Dendritic cell treated with granulocyte-macrophage colony-stimulating factor and Interleukin-4, amounts not matched to agents 40 ng/mL and 50 ng/mL, for 4 days (primary cell): ENCODE measurements around the gene EEF2KMT.
"Not testable (repeated sequence)": the region's sequence is repeated elsewhere in the genome, so short reads cannot be mapped to it uniquely, and the experiment has no call there.

Experiments
- H3K27ac Mint-ChIP-seq: one replicate; pipeline ENCODE4 v1.8.0; 2022; ENCODE audit warnings: mild to moderate bottlenecking, mixed read lengths
- H3K27me3 Mint-ChIP-seq: one replicate; pipeline ENCODE4 v1.8.0; 2022; ENCODE audit warnings: mild to moderate bottlenecking, mixed read lengths
- H3K36me3 Mint-ChIP-seq: one replicate; pipeline ENCODE4 v1.8.0; 2022; ENCODE audit warnings: low read depth, mixed read lengths
- H3K4me1 Mint-ChIP-seq: one replicate; pipeline ENCODE4 v1.8.0; 2022; ENCODE audit warnings: low read depth, mixed read lengths
- H3K4me3 Mint-ChIP-seq: one replicate; pipeline ENCODE4 v1.8.0; 2022; ENCODE audit warnings: mild to moderate bottlenecking, moderate library complexity, mixed read lengths
- H3K9me3 Mint-ChIP-seq: one replicate; pipeline ENCODE4 v1.8.0; 2022; ENCODE audit warnings: mixed read lengths
- intact Hi-C: fragments of 100-400 bp; cut with micrococcal nuclease; formaldehyde crosslinking; loops from one replicate; pipeline ENCODE4 v1.15.0; 2022

The EEF2KMT gene

DNA sequence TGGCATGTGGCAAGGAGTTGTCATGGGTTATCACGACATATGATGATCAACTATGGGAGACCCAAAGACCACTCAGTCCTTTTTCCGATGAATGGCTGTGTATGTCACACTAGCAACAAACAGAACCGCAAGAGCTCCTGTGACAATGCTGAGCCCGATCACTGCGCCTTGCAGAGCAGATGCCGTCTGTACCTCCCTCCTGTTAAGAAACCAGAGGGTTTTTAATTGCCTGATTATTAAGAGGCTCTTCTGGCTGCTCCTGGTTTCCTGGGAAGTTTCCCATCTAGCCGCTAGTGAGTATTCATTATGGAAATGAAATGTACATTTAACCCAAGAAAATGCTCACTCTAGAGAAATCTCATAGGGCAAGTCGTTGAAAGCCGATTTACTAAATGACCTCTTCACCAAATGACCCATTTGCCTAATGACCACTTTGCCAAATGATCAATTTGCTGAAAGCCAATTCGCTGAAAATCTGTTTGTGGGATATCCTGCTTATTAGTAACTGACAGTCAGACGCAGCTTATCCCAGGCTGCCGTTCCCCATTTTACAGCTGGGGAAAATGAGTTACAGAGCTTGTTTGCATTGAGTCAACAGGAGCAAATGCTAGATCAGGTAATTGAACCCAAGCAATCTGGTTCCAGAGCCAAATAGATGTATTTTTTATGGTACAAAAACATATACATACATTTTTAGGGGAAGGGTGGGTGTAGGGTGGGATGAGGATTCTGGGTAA lies 5.9 kb upstream of the EEF2KMT start:
- H3K4me3 Mint-ChIP-seq, H3K9me3 Mint-ChIP-seq, H3K4me1 Mint-ChIP-seq, intact Hi-C loops, H3K27ac Mint-ChIP-seq, H3K36me3 Mint-ChIP-seq: not testable (repeated sequence)
- peaks cover 51% of the 10 kb centered on the region for H3K27me3 Mint-ChIP-seq

GRCh38 chr16:5099174-5099573 lies 1.6 kb upstream of the EEF2KMT start:
- not testable (repeated sequence) for H3K4me3 Mint-ChIP-seq, H3K36me3 Mint-ChIP-seq, H3K27ac Mint-ChIP-seq, H3K9me3 Mint-ChIP-seq
- Mint-ChIP-seq H3K4me1 (peaks cover 14% of the 10 kb centered on the region), H3K27me3 (peaks cover 40% of the 10 kb centered on the region)
- intact Hi-C loops, result loop anchor here (5.0 kb wide), 1 partner anchor 142 kb away; the partner anchor contains the start of gene SEC14L5

DNA sequence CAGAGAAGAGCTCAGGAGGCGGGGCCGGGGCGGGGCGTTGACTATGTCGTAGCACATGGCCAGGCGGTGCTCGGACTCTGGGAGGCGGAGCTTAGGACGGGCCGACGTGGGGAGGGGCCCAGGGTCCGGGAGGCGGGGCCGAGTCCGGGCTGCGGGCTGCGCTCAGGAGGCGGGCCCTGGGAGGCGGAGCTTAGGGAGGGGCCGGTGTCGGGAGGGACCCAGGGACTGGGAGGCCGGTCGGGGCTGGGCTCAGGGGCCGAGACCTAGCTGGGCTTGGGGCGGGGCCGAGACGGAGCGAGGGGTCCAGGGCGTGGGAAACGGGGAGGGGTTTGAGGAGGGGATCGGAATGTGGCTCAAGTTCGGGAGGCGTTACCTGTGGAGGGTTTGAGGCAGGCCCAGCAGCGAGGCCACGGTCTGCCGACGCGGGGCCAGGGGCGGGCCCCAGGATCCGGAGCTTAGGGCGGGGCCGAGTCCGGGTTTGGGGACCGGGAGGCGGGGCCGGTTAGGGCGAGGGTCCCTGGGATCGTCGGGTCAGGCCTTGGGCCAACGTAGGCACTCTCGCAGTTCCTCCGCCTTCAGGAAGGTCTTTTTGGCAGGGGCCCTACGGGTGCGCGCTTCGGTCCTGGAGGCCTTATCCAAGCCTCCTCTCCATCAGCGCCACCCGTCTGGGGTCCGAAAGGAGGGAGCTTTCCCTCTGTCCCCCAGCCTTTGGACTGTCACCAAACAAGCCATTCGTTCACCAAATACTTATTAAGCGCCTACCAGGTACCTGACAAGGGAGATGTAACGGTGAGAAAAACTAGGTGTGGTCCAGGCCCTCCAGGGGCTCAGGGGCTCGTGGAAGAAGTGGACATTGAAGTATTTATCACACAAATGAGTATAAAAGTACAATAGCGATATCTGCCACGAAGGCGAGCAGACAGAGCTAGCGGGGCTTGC lies 895 bp upstream of the EEF2KMT start:
- Mint-ChIP-seq H3K4me3 (peak overlapping the region; percentile 86), H3K27me3 (peaks cover 40% of the 10 kb centered on the region), H3K27ac (peak overlapping the region; percentile 88), H3K36me3 (peaks cover 15% of the 10 kb centered on the region), H3K4me1 (peaks cover 14% of the 10 kb centered on the region)
- H3K9me3 Mint-ChIP-seq, result not testable (repeated sequence)
- intact Hi-C loops, result loop anchor here (5.0 kb wide), 1 partner anchor 141 kb away; the partner anchor contains the start of gene SEC14L5

DNA sequence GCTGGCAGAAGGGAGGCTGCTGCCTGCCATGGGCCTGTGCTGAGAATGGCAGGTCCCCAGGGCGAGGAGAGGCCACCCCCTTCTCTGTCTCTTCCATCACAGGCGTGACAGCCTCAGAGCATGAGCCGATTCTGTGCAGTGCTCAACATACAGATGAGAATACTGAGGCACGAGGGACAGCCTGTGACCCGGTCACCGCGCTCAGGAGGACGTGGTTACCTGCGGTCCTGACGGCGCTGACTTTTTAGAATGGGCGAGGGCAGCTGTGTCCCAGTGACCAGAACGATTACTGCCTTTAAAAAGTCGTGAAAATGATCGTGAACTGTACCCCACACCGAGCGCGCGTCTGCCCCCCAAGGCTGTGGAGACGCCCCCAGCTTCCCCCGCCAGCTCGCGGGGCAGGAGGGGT lies 530 bp downstream of the EEF2KMT start:
- H3K9me3 Mint-ChIP-seq, result not testable (repeated sequence)
- peaks cover 17% of the 10 kb centered on the region for H3K4me1 Mint-ChIP-seq
- peaks cover 28% of the 10 kb centered on the region for H3K36me3 Mint-ChIP-seq
- peak overlapping the region; percentile 86 for H3K4me3 Mint-ChIP-seq
- peak overlapping the region; percentile 88 for H3K27ac Mint-ChIP-seq
- intact Hi-C loops, result loop anchor here (5.0 kb wide), 1 partner anchor 140 kb away; the partner anchor contains the start of gene SEC14L5
- H3K27me3 Mint-ChIP-seq, result peaks cover 27% of the 10 kb centered on the region

DNA sequence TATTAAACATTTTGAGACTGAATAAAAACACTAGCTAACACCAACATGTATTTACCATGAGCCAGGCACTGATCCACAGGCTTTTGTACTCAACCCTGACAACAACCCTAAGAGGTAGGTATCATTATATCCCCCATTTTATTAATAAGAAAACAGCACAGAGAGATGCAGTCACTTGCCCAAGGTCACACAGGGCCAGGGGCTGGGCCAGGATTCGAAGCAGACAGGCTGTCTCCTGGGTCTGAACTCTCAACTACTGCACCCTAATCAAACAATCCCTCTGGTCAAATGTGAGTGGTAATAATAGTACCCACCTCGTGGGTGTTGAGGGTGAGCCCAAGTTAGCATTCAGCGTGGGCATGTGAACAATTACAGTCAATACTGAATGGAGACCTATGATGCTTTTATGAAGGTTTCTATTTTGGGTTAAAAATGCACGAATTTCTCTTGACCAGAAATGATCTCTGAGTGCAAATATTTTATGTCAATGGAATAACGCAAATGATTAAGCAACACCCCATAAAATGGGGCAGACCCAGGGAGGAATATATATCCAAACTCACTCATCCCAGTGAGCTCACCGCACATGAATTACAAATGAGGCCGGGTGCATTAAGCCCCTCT lies 1.0 kb downstream of the EEF2KMT start:
- intact Hi-C loops, result loop anchor here (5.0 kb wide), 1 partner anchor 139 kb away; the partner anchor contains the start of gene SEC14L5
- Mint-ChIP-seq H3K4me3 (peak overlapping the region; percentile 86), H3K27ac (peak overlapping the region; percentile 88), H3K36me3 (peaks cover 32% of the 10 kb centered on the region), H3K4me1 (peaks cover 20% of the 10 kb centered on the region), H3K27me3 (peaks cover 23% of the 10 kb centered on the region)
- not testable (repeated sequence) for H3K9me3 Mint-ChIP-seq

DNA sequence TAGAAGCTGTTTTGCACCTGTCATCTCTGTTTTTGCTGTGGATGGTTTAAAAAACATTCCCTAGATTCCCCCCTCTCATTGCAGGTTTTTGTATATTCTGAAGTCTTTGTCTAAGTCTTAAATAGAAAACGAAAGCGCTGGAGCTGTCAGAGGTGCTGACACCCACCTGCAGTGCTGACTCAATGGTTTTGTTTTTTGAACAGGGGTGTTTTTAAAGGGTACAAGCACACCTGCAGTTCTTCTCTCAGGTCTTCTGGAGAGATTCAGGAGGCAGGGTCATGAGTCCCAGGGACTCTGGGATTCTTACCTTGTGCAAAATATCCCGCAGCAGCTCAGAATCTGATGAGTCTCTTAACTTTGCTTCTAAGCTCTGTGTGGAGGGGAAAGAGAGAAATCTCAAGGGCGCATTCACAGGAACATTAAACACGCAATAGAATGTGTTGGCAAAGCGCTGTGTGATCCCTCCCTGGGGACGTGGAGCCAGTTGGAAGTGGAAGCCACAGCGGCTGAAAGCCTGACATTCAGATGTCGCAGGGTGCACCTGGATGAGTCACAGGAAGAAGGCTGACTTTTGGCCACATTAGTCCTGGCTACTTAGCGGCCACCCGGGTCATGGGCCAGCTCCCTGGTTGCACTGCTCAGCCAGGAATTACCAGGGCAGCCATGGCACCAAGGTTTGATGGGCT lies 2.3 kb downstream of the EEF2KMT start:
- H3K4me1 Mint-ChIP-seq, result peaks cover 20% of the 10 kb centered on the region
- intact Hi-C loops, result loop anchor here (5.0 kb wide), 1 partner anchor 138 kb away; the partner anchor contains the start of gene SEC14L5
- H3K36me3 Mint-ChIP-seq, result peaks cover 45% of the 10 kb centered on the region
- H3K4me3 Mint-ChIP-seq, H3K27ac Mint-ChIP-seq, H3K9me3 Mint-ChIP-seq: not testable (repeated sequence)
- H3K27me3 Mint-ChIP-seq, result peaks cover 10% of the 10 kb centered on the region

DNA sequence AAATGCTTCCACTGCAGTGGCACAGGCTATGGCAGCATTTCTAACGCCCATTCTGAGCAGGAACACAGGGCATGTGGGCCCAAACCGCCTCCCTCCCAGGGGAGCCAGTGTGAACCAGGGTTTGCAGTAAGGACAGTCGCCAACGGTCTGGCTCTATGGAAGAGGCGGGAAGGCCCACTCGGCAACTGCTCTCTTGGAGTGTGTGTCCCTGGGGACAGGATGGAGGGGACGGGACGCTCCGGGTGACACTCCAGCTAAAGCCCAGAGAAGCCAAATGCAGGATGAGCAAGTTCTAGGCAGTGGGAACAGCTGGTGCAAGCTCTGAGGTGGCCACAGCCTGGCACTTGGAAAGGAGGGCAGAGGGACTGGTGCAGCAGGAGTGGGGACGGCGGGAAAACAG lies 3.8 kb downstream of the EEF2KMT start:
- Mint-ChIP-seq H3K4me1 (peaks cover 20% of the 10 kb centered on the region), H3K36me3 (peaks cover 60% of the 10 kb centered on the region)
- not testable (repeated sequence) for H3K27ac Mint-ChIP-seq, H3K27me3 Mint-ChIP-seq, H3K4me3 Mint-ChIP-seq, H3K9me3 Mint-ChIP-seq
- intact Hi-C loops, result loop anchor here (5.0 kb wide), 1 partner anchor 36 kb away; no protein-coding TSS in a partner anchor

- not testable (repeated sequence) for H3K27ac Mint-ChIP-seq, H3K27me3 Mint-ChIP-seq, H3K9me3 Mint-ChIP-seq, H3K4me3 Mint-ChIP-seq
- peaks cover 67% of the 10 kb centered on the region for H3K36me3 Mint-ChIP-seq
- H3K4me1 Mint-ChIP-seq, result peaks cover 20% of the 10 kb centered on the region
- intact Hi-C loops, result loop anchor here (5.0 kb wide), 1 partner anchor 36 kb away; no protein-coding TSS in a partner anchor
Measured at GRCh38 chr16:5093081-5093480, 4.5 kb downstream of the EEF2KMT start.

- not testable (repeated sequence) for H3K27ac Mint-ChIP-seq, H3K4me1 Mint-ChIP-seq, H3K9me3 Mint-ChIP-seq, H3K4me3 Mint-ChIP-seq, H3K27me3 Mint-ChIP-seq
- intact Hi-C loops, result loop anchor here (5.0 kb wide), 1 partner anchor 33 kb away; no protein-coding TSS in a partner anchor
- H3K36me3 Mint-ChIP-seq, result peaks cover 84% of the 10 kb centered on the region
Measured at GRCh38 chr16:5090592-5090991, 7.0 kb downstream of the EEF2KMT start.

DNA sequence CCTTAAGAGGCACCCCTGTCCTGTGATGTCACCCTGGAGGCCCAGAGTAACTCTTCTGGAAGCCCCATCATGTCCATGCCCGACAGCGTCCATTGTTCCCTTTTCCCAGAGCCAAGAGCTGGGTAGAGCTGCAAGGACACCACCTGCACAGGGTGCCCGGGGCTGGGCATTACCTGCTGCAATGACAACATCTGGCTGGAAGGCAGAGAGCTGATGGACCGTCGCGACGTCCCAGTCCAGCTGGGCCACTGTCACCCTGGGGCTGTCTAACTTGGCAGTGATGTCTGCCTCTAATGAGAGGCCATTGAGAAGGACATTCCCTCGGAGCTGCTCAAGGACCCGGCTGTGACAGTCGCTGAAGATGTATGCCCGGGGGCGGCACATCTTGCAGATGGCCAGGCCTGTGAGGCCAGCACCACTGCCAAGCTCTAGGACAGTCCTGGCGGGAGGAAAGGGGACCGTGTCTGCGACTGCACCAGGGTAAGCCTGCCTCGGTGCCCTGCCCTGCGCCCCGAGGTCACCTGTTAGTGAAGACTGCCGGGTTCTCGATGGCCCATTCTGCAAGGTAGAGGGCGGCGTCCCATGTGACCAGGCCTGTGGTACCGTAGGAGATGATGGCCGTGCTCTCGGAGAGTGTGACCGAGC lies 7.6 kb downstream of the EEF2KMT start:
- not testable (repeated sequence) for H3K9me3 Mint-ChIP-seq, H3K4me1 Mint-ChIP-seq, H3K27ac Mint-ChIP-seq, H3K4me3 Mint-ChIP-seq, H3K27me3 Mint-ChIP-seq
- H3K36me3 Mint-ChIP-seq, result peaks cover 90% of the 10 kb centered on the region
- intact Hi-C loops, result loop anchor here (5.0 kb wide), 1 partner anchor 33 kb away; no protein-coding TSS in a partner anchor

- H3K27me3 Mint-ChIP-seq, H3K9me3 Mint-ChIP-seq, H3K27ac Mint-ChIP-seq, H3K4me3 Mint-ChIP-seq, intact Hi-C loops, H3K4me1 Mint-ChIP-seq: not testable (repeated sequence)
- H3K36me3 Mint-ChIP-seq, result peaks cover 98% of the 10 kb centered on the region
Measured at GRCh38 chr16:5088936-5089335, 8.7 kb downstream of the EEF2KMT start.

DNA sequence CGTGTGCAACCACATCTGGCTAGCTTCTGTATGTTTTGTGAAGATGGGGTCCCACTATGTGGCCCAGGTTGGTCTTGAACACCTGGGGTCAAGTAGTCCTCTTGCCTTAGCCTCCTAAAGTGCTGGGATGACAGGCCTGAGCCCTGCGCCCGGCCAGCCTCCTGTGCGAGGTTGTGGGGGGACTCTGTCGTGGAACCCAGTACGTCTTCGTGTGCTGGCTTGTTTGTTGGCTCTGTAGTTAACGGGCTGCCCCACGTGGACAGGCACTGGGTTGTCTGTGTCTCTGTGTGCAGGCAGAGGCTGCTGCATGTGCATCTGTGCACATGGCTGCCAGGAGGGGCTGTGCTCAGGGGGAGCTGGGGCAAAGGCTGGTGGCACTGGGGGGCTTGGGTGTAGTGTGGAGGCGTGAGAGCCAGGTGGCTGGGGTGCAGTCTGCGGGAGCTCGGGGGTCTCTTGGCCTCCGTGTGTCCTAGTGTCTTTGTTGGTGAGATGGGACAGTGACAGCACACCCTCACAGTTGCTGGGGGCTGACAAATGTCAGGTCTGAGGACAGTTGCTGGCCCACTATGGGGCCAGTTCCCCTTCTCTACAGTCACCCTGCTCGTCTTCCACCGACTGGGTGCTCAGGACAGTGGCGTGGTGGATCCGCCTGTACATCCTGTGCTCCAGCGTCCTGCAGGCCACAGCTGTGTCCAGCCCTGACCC lies 9.4 kb downstream of the EEF2KMT start:
- intact Hi-C loops, H3K9me3 Mint-ChIP-seq, H3K4me3 Mint-ChIP-seq, H3K27me3 Mint-ChIP-seq, H3K4me1 Mint-ChIP-seq, H3K27ac Mint-ChIP-seq: not testable (repeated sequence)
- peaks cover 98% of the 10 kb centered on the region for H3K36me3 Mint-ChIP-seq
